ENCODE measurements around the gene RGR.

Gene RGR

GRCh38 chr10:84244651-84245270 lies at the start of gene RGR:
TSS of gene RGR (plus strand) at chr10:84245053. CDS start at chr10:84245091, 38 bp downstream.
- no peaks in the 10 kb centered on the region for H3K27me3 Mint-ChIP-seq
- no peaks in the 10 kb centered on the region for H3K9me3 Mint-ChIP-seq
- no peaks in the 10 kb centered on the region for H3K4me1 Mint-ChIP-seq (ENCODE audit: low read depth)
- H3K4me3 Mint-ChIP-seq, result no peak within 1 kb of the TSS
- H3K36me3 Mint-ChIP-seq (ENCODE audit: low read depth), result no peaks in the 10 kb centered on the region
- H3K27ac Mint-ChIP-seq, result no peak within 1 kb of the TSS

- Mint-ChIP-seq H3K36me3 (ENCODE audit: low read depth) (no peaks in the 10 kb centered on the region), H3K4me1 (ENCODE audit: low read depth) (peaks cover 10% of the 10 kb centered on the region), H3K9me3 (no peaks in the 10 kb centered on the region), H3K27me3 (peaks cover 30% of the 10 kb centered on the region), H3K4me3 (no peak overlapping the region), H3K27ac (no peak overlapping the region)
These were observed 48.8 kb upstream of the RGR start for GRCh38 chr10:84196083-84196482.

- Mint-ChIP-seq H3K4me3 (no peak overlapping the region), H3K27me3 (peaks cover 30% of the 10 kb centered on the region), H3K9me3 (no peaks in the 10 kb centered on the region), H3K27ac (no peak overlapping the region), H3K36me3 (ENCODE audit: low read depth) (no peaks in the 10 kb centered on the region), H3K4me1 (ENCODE audit: low read depth) (peaks cover 5% of the 10 kb centered on the region)
These were observed 47.9 kb upstream of the RGR start for GRCh38 chr10:84196941-84197340.

- Mint-ChIP-seq H3K27ac (no peak overlapping the region), H3K4me1 (ENCODE audit: low read depth) (peaks cover 5% of the 10 kb centered on the region), H3K27me3 (peaks cover 30% of the 10 kb centered on the region), H3K4me3 (no peak overlapping the region), H3K36me3 (ENCODE audit: low read depth) (no peaks in the 10 kb centered on the region), H3K9me3 (no peaks in the 10 kb centered on the region)
These were observed 47.2 kb upstream of the RGR start for GRCh38 chr10:84197643-84198042.

- Mint-ChIP-seq H3K36me3 (ENCODE audit: low read depth) (no peaks in the 10 kb centered on the region), H3K4me3 (no peak overlapping the region)
These were observed 46.5 kb upstream of the RGR start for GRCh38 chr10:84198206-84198915.

GRCh38 chr10:84200537-84201243 lies 44.2 kb upstream of the RGR start:
- no peaks in the 10 kb centered on the region for H3K9me3 Mint-ChIP-seq
- H3K27ac Mint-ChIP-seq, result no peak overlapping the region
- H3K36me3 Mint-ChIP-seq (ENCODE audit: low read depth), result no peaks in the 10 kb centered on the region
- peaks cover 1% of the 10 kb centered on the region for H3K4me1 Mint-ChIP-seq (ENCODE audit: low read depth)
- H3K27me3 Mint-ChIP-seq, result peaks cover 15% of the 10 kb centered on the region
- no peak overlapping the region for H3K4me3 Mint-ChIP-seq

More at GRCh38 chr10:84198206-84198915, 46.5 kb upstream of the RGR start:
- Mint-ChIP-seq H3K27ac (no peak overlapping the region), H3K4me1 (ENCODE audit: low read depth) (peaks cover 5% of the 10 kb centered on the region), H3K9me3 (no peaks in the 10 kb centered on the region), H3K27me3 (peaks cover 26% of the 10 kb centered on the region)

GRCh38 chr10:84201244-84201606 lies 43.6 kb upstream of the RGR start:
- Mint-ChIP-seq H3K4me3 (no peak overlapping the region), H3K27me3 (peaks cover 10% of the 10 kb centered on the region), H3K27ac (no peak overlapping the region), H3K9me3 (no peaks in the 10 kb centered on the region), H3K36me3 (ENCODE audit: low read depth) (no peaks in the 10 kb centered on the region), H3K4me1 (ENCODE audit: low read depth) (no peaks in the 10 kb centered on the region)

GRCh38 chr10:84201682-84202081 lies 43.2 kb upstream of the RGR start:
- peaks cover 6% of the 10 kb centered on the region for H3K27me3 Mint-ChIP-seq
- no peak overlapping the region for H3K27ac Mint-ChIP-seq
- H3K4me1 Mint-ChIP-seq (ENCODE audit: low read depth), result no peaks in the 10 kb centered on the region
- H3K4me3 Mint-ChIP-seq, result no peak overlapping the region
- no peaks in the 10 kb centered on the region for H3K36me3 Mint-ChIP-seq (ENCODE audit: low read depth)
- no peaks in the 10 kb centered on the region for H3K9me3 Mint-ChIP-seq

GRCh38 chr10:84202349-84202748 lies 42.5 kb upstream of the RGR start:
- Mint-ChIP-seq H3K4me3 (no peak overlapping the region), H3K4me1 (ENCODE audit: low read depth) (no peaks in the 10 kb centered on the region), H3K27ac (no peak overlapping the region), H3K27me3 (no peaks in the 10 kb centered on the region), H3K9me3 (no peaks in the 10 kb centered on the region), H3K36me3 (ENCODE audit: low read depth) (no peaks in the 10 kb centered on the region)

- H3K9me3 Mint-ChIP-seq, result no peaks in the 10 kb centered on the region
- no peaks in the 10 kb centered on the region for H3K36me3 Mint-ChIP-seq (ENCODE audit: low read depth)
- no peak overlapping the region for H3K4me3 Mint-ChIP-seq
- H3K4me1 Mint-ChIP-seq (ENCODE audit: low read depth), result no peaks in the 10 kb centered on the region
- H3K27ac Mint-ChIP-seq, result no peak overlapping the region
- H3K27me3 Mint-ChIP-seq, result peaks cover 3% of the 10 kb centered on the region
These were observed 40.7 kb upstream of the RGR start for GRCh38 chr10:84204122-84204521.

GRCh38 chr10:84204610-84205009 lies 40.2 kb upstream of the RGR start:
- Mint-ChIP-seq H3K4me3 (no peak overlapping the region), H3K27ac (no peak overlapping the region), H3K4me1 (ENCODE audit: low read depth) (no peaks in the 10 kb centered on the region), H3K36me3 (ENCODE audit: low read depth) (no peaks in the 10 kb centered on the region), H3K9me3 (no peaks in the 10 kb centered on the region), H3K27me3 (peaks cover 3% of the 10 kb centered on the region)

- Mint-ChIP-seq H3K9me3 (no peaks in the 10 kb centered on the region), H3K36me3 (ENCODE audit: low read depth) (no peaks in the 10 kb centered on the region), H3K27ac (no peak overlapping the region), H3K4me3 (no peak overlapping the region), H3K4me1 (ENCODE audit: low read depth) (no peaks in the 10 kb centered on the region), H3K27me3 (peaks cover 3% of the 10 kb centered on the region)
These were observed 39.6 kb upstream of the RGR start for GRCh38 chr10:84205049-84205852.

GRCh38 chr10:84205853-84206525 lies 38.9 kb upstream of the RGR start:
- H3K27me3 Mint-ChIP-seq, result peaks cover 3% of the 10 kb centered on the region
- H3K4me3 Mint-ChIP-seq, result no peak overlapping the region
- no peaks in the 10 kb centered on the region for H3K9me3 Mint-ChIP-seq
- no peaks in the 10 kb centered on the region for H3K4me1 Mint-ChIP-seq (ENCODE audit: low read depth)
- no peaks in the 10 kb centered on the region for H3K36me3 Mint-ChIP-seq (ENCODE audit: low read depth)
- no peak overlapping the region for H3K27ac Mint-ChIP-seq

- H3K9me3 Mint-ChIP-seq, result no peaks in the 10 kb centered on the region
These were observed 36.8 kb upstream of the RGR start for GRCh38 chr10:84208023-84208422.

More at GRCh38 chr10:84208023-84208422, 36.8 kb upstream of the RGR start:
- Mint-ChIP-seq H3K4me1 (ENCODE audit: low read depth) (no peaks in the 10 kb centered on the region), H3K36me3 (ENCODE audit: low read depth) (no peaks in the 10 kb centered on the region), H3K4me3 (no peak overlapping the region), H3K27ac (no peak overlapping the region), H3K27me3 (peaks cover 3% of the 10 kb centered on the region)
